Fibroblast of villous mesenchyme (primary cell): ENCODE data around the gene LRRC72. TPM values are rescaled to one million over a fixed set of nuclear protein-coding genes. Genes with fewer than 3 reads are reported as not detected.

Source experiments
- DNase-seq: peaks from one replicate; pipeline ENCODE4 v3.0.0-alpha.2; 2010; ENCODE audit warnings: low read depth
- H3K4me3 ChIP-seq: 2 replicates; pipeline ENCODE4 v1.5.1; 2011; ENCODE audit warnings: low read depth, mild to moderate bottlenecking, low read length
- CTCF ChIP-seq: IDR thresholded peaks from 2 replicates; pipeline ENCODE4 v1.5.1; 2012; ENCODE audit warnings: low read depth, mild to moderate bottlenecking, low read length; ENCODE audit not compliant: insufficient read depth
- total RNA-seq: library from RNA; depleted of rRNA; stranded (reverse); fragments of >200 nt; gene quantifications from 2 replicates; pipeline ENCODE4 v1.2.3, GENCODE V29; 2012

The LRRC72 gene
- total RNA-seq, 1 donor: not detected

DNA sequence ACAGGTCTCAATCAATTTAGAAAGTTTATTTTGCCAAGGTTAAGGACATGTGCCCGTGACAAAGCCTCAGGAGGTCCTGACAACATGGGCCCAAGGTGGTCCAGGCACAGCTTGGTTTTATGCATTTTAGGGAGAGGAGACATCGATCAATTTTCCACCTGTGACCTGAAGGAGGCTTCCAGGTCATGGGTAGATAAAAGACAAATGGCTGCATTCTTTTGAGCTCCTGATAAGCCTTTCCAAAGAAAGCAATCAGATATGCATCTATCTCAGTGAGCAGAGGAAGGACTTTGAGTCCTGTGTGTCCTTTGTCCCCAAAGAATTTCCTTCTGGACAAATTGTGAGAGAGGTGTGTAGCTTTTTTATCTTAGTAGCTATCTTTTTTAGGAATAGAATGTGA, 15.8 kb downstream of the LRRC72 start:
- no peak overlapping the region for H3K4me3 ChIP-seq
- TF ChIP-seq CTCF: no peak
- no peak for DNase-seq

- no peak for DNase-seq
- no peak overlapping the region for H3K4me3 ChIP-seq
- no peak for TF ChIP-seq CTCF
These were observed 16.8 kb downstream of the LRRC72 start for GRCh38 chr7:16543456-16543855.

GRCh38 chr7:16546921-16547505, 20.4 kb downstream of the LRRC72 start:
- no peak for DNase-seq
- no peak for TF ChIP-seq CTCF
- H3K4me3 ChIP-seq: no peak overlapping the region

DNA sequence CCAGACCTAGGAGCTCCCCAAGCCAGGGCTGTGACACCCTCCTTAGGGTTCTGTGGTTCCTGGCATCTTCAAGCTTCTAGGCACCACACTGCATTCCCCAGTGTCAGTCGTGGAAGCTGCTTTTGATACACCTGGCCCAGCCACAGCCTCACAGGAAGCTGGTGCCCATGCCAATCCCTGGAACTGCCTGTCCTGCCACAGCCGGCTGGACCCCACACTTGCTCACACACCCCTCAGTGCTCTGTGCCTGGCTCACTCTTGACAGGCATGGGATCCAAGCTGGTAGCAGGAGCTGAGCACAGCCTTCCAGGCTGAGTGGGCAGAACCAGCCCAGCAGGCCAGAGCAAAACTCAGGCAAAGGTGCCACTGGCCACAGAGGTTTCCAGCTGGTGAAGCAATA, 21.8 kb downstream of the LRRC72 start:
- DNase-seq: no peak
- H3K4me3 ChIP-seq: no peak overlapping the region
- no peak for TF ChIP-seq CTCF

DNA sequence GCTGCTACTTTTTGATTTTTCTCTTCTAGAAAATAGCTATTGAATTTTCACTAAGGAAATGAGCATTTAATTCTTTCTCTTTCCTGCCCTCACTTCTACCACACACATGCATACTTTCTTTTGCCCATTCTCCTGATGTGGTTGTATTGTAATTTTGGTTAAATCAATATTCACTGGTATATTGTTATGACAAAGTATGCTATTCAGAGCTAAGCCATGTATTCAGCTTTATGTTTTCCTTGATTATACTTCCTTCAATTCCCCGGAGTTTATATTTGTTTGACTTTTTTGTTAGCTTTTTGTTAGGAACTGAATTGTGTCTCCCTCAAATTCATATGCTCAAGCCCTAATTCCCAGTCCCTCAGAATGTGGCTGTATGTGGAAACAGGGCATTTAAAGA, 24.0 kb downstream of the LRRC72 start:
- TF ChIP-seq CTCF: no peak
- no peak overlapping the region for H3K4me3 ChIP-seq
- no peak for DNase-seq

DNA sequence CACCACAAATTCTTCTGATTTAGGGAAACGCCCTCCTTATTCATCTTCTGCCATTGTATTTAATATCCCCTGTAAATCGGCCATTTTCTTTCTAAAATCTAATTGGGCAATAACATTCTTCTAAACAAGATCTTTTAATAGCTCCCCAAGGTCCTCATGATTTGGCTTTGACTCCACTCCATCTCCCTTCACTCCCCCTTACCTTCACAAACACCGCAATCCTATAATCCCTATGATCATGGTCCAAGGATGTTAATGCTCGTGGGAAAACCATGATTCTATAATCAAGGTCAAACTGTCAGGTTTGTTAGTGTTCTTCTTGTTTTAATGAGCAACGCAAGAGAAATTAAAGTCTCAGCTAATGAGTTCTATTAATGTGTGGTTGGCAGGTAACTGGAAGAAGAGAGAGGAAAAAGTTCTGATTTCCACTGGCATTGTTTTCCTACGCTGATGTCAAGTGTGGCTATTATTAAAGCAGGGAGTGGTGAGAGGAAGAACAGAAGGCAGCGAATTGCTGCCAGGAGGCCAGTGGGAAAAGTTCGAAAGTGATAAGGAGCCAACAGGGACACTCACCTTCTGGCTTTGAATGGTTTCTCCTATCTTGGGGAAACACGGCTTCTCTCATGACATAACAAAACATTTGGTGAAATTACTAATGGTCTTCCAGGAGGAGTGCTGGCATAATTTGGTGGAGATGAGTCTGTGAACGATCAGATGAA, 28.1 kb downstream of the LRRC72 start:
- DNase-seq: no peak
- TF ChIP-seq CTCF: no peak
- no peak overlapping the region for H3K4me3 ChIP-seq
